Measurements from ENCODE around the gene USP24. TPM values are rescaled to one million over a fixed set of nuclear protein-coding genes. Genes with fewer than 3 reads are reported as not detected.

The USP24 gene
- total RNA-seq, 6 experiments from 2014 or later: 19.9 to 28.0 (median 21.9) TPM

DNA sequence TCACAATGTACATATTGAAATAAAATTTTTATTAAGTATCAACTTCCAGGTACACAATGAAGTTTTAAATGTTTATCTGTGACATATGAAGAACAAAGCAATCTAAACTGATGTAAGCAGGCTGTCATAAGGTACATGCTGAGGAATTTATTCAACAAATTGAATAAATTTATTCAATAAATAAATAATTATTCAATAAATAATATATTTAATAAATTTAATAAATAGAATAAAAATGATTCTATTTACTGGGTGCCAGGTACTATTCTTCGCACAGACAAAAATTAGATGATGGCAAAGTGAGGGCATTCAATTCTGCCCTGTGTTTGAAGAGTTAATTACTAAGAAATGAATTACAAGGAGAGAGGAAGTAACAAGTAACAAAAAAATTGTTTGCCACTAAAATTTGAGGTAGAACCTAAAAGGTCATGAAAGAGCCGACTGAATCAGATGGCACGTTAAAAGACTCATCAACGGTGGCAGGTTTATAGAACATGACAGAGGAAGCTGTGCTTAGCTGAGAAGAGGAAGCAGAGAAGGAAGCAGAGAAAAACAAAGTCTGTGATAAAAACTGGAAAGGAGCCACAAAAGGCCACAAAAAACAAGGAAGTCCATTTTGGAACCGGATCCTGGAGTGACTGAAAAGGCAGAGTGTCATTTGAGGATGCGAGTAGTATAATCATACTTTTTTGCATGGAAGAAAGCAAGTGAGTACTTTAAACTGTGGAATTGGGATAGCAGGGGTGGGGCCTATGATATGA, 2.2 kb upstream of the USP24 start:
- Histone ChIP-seq H3K4me1 (peaks cover 0 to 9% (median 4%) of the 10 kb centered on the region in 4 donors), H3K36me3 (no peaks in the 10 kb centered on the region), H3K4me3 (no peak overlapping the region), H3K27me3 (no peaks in the 10 kb centered on the region), H3K9me3 (no peaks in the 10 kb centered on the region), H3K27ac (no peak overlapping the region)
- DNase-seq: no peak
- no peak for TF ChIP-seq POLR2A (IDR thresholded peaks at IDR 0.05)
- TF ChIP-seq, protein P1, sequence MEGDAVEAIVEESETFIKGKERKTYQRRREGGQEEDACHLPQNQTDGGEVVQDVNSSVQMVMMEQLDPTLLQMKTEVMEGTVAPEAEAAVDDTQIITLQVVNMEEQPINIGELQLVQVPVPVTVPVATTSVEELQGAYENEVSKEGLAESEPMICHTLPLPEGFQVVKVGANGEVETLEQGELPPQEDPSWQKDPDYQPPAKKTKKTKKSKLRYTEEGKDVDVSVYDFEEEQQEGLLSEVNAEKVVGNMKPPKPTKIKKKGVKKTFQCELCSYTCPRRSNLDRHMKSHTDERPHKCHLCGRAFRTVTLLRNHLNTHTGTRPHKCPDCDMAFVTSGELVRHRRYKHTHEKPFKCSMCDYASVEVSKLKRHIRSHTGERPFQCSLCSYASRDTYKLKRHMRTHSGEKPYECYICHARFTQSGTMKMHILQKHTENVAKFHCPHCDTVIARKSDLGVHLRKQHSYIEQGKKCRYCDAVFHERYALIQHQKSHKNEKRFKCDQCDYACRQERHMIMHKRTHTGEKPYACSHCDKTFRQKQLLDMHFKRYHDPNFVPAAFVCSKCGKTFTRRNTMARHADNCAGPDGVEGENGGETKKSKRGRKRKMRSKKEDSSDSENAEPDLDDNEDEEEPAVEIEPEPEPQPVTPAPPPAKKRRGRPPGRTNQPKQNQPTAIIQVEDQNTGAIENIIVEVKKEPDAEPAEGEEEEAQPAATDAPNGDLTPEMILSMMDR (IDR thresholded peaks at IDR 0.05): no peak
- 41% methylated on average over 6 of the region's 6 CpGs for WGBS (ENCODE audit: insufficient coverage, low coverage, low lambda C conversion rate, missing lambda C conversion rate)
- intact Hi-C loops (cut with DNase I): no loop called here
- peak in 1 of 4 donors; percentile 12 for ATAC-seq

DNA sequence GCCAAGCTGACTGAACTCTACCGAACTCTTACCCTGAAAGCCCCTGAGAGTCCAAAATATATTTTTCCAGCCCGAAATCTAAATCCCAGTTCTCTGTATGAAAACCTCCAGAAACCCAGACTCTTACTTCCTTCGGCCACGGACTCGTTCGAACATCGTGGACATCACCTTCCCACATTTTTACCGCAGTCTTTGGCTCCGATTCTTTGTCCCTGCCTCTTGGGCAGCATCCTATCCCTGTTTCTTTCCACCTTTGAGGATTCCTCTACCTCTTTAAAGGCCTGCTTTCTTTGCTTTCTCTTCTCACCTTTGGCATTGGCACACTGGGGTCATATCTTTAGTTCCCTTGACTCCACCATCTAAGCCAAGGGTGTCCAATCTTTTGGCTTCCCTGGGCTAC, 932 bp upstream of the USP24 start:
- H3K9me3 ChIP-seq: no peaks in the 10 kb centered on the region
- peak overlapping the region; percentile 82 to 92 (median 87) for H3K27ac ChIP-seq
- H3K36me3 ChIP-seq: no peaks in the 10 kb centered on the region
- ATAC-seq: no peak
- no peak for DNase-seq
- H3K4me1 ChIP-seq: peaks cover 0 to 22% (median 8%) of the 10 kb centered on the region in 4 donors
- intact Hi-C loops (cut with DNase I): no loop called here
- TF ChIP-seq, protein P1 (IDR thresholded peaks at IDR 0.05): no peak
- no peak for TF ChIP-seq POLR2A (IDR thresholded peaks at IDR 0.05)
- H3K27me3 ChIP-seq: no peaks in the 10 kb centered on the region
- peak overlapping the region; percentile 68 to 90 (median 87) for H3K4me3 ChIP-seq
- 20% methylated on average over 9 of the region's 9 CpGs for WGBS (ENCODE audit: insufficient coverage, low coverage, low lambda C conversion rate, missing lambda C conversion rate)

DNA sequence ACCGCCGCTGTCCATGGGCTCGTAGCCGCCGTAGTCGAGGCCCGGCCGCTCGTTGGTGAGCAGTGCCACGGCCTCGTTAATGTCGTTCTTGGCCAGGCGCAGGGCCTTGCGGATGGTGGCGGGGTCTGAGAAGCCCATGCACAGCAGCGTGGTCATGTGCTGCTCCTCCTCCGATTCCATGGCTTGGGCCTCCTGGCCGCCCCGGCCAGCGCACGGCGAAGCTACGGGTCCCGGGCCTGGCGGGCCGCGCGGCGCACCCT, 300 bp downstream of the USP24 start:
- intact Hi-C loops (cut with DNase I): no loop called here
- peak overlapping the region; percentile 68 to 90 (median 87) for H3K4me3 ChIP-seq
- H3K27ac ChIP-seq: peak overlapping the region; percentile 82 to 92 (median 87)
- ATAC-seq (peak; percentile 22 to 45 (median 36)), DNase-seq (peak in 1 of 3 donors; percentile 57)
- H3K4me1 ChIP-seq: peaks cover 0 to 32% (median 14%) of the 10 kb centered on the region in 4 donors
- WGBS (ENCODE audit: insufficient coverage, low coverage, low lambda C conversion rate, missing lambda C conversion rate): 0% methylated on average over 12 of the region's 29 CpGs
- no peak for TF ChIP-seq POLR2A (IDR thresholded peaks at IDR 0.05)
- TF ChIP-seq, protein P1 (IDR thresholded peaks at IDR 0.05): no peak
- H3K36me3 ChIP-seq: no peaks in the 10 kb centered on the region
- H3K9me3 ChIP-seq: no peaks in the 10 kb centered on the region
- no peaks in the 10 kb centered on the region for H3K27me3 ChIP-seq

DNA sequence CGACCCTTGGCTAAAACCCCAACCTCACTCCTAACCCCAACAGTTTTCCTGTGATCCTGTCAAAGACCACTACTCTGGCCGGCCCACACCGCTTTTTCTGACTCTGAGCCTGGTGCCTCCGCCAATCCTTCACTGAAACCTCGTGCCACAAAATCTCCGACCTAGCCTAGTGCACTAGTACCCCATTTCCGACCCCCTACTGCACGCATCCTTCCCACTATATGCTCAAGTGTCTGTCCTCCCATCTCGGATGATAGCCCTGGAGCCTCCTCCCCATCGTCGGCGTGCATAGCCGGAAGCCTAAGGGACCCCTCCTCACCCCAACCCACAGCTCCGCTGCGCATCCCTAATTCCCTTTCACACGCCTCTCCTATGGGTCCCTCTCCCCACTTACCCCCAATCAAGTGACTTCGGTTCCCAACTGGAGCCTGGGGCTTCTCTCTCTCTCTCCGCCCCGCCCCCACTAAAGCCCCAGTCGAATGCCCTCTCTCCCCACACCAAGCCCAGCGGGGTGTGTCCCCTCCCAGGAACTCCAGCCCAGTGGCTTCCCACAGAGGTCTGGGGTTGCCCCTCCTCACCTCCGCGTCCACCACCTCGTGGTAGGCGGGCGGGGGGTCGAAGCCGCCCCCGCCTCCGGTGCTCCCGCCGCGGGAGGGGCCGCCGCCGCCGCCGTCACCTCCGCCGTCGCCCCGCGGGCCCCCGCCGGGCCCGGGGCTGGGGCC, 791 bp downstream of the USP24 start:
- peak; percentile 58 to 71 (median 63) for DNase-seq
- intact Hi-C loops (cut with DNase I): no loop called here
- ATAC-seq: peak; percentile 3 to 24 (median 11)
- H3K36me3 ChIP-seq: no peaks in the 10 kb centered on the region
- no peaks in the 10 kb centered on the region for H3K9me3 ChIP-seq
- peak overlapping the region; percentile 82 to 92 (median 87) for H3K27ac ChIP-seq
- H3K4me1 ChIP-seq: peaks cover 0 to 36% (median 14%) of the 10 kb centered on the region in 4 donors
- 2% methylated on average over 26 of the region's 46 CpGs for WGBS (ENCODE audit: insufficient coverage, low coverage, low lambda C conversion rate, missing lambda C conversion rate)
- no peaks in the 10 kb centered on the region for H3K27me3 ChIP-seq
- TF ChIP-seq POLR2A (IDR thresholded peaks at IDR 0.05): no peak
- TF ChIP-seq, protein P1 (IDR thresholded peaks at IDR 0.05): no peak
- peak overlapping the region; percentile 68 to 90 (median 87) for H3K4me3 ChIP-seq
